DMS79 treated with DMSO at 0.1 percent for 48 hours (cell line): Measurements from ENCODE around the gene CTBP1.
A peak's percentile ranks its signal among the peaks of the same experiment; 100 is the strongest.

ENCODE experiments used
- DNase-seq: peaks from one replicate; lab custom pipeline; 2025; lab: John Stamatoyannopoulos, UW

Gene CTBP1

DNA sequence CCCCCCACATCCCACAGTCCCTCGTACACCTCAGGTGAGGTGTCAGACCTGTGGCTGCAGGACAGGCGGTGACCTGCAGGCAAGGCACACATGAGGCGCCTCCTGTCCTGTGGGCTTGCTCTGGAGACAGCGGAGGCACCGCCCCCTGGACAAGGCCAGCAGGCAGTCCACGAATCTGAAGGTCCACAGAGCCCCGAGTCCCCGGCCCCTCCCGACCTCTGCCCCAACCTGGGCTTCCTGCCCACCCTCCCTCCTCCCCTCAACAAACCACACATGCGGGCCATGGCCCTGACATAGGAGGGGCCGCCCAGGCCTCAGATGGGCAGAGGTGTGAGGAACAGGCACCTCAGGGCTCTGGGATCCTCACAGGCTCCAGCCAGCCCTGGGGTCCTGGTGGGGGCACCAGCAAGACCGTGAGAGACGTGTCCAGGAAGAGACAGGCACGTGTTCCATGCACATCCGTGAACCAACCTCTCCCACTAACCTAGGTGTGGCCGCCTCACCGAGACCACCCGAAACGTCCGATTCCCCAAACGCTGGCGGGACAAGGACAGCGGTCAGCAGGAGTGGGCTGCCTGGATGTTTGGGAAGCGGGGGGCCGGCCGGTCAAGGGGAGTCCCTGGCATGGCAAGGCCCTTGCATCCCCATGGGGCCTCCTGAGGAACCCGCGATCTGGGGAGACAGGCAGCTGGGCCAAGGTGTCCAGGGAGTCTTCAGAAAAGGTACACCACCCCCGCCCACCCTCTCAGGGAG is 25.8 kb downstream of the CTBP1 start:
- DNase-seq = no peak

DNA sequence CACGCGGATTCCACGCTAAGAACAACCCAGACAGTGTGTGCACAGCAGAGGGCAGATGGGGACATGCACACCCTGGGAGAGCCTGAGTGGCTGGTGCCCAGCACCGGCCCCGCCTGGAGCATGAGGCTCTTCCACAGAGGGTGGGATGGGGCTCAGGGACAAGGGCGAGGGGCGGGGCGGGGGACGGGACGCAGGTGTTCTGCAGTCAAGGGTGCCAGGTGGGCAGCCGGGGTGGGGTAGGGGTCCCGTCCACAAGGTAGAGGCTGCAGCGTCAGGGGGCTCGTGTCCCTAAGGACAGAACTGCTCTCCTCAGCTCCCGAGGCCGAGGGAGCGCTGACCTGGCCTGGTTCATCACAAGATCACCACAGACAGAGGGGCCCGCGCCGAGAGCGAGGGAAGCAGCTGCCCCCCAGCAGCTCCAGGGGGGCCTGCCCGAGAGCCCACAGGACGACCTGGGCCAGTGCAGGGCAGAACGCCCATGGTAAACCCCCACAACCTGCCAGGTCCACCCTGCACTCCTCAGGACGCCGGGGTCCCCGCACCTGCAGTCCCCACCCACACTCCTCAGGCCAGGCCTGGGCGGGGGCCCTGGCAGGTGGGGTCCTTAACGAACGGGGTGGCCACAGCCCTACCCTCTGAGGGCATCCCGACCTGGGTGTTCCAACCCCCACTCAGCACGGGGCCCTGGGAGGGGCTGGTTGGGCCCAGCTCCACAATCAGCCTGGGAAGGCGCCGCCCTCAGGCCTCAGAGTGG is 26.7 kb downstream of the CTBP1 start:
- DNase-seq = no peak

DNA sequence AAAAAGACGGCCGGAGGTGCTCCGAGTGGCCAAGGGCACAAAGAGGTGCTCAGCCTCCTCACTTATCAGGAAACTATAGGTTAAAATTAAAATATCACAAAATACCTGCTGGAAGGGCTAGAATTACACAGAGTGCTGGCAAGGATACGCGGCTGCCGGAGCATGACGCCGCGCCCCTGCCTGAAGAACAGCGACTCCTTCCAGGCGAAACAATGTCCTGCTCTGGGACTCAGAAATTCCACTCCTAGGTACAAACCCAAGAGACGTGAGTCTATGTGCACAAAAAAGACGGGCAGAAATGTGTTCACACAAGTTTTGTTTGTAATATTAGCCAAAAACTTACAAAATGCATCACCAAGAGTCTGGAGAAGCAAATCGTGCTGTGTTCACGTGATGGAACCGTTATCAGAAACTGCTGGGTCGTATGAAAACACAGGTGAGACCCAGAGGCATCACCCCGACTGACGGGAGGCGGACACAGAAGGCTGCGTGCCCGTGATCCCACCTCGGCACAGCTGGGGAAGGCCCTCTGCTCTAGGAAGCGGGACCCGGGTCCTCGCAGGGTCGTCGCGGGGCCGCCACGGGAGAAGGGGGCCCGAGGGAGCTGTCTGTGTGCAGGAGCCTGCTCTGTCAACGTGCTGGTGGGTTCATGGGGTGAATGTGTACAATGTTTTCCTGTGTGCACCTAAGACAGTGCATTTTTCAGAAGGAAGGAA is 27.6 kb downstream of the CTBP1 start:
- DNase-seq = no peak

DNA sequence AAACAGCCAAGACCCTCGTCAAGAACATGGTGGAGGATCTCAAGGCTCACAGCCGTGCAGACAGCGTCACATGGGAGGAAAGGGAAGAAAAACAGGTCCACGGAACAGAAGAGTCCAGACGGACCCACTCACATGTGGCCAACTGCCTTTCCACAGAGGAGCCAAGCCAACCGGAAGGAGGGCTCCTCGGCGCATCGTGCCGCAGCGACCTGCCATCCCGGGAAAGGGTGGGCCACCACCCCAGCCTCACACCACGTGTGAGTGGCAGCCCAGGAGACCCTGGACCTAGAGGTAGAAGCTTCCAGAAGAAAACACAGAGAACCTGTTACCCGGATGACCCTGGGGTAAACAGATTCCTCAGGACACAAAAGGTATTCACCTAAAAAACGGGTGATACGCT is 28.4 kb downstream of the CTBP1 start:
- no peak for DNase-seq

DNA sequence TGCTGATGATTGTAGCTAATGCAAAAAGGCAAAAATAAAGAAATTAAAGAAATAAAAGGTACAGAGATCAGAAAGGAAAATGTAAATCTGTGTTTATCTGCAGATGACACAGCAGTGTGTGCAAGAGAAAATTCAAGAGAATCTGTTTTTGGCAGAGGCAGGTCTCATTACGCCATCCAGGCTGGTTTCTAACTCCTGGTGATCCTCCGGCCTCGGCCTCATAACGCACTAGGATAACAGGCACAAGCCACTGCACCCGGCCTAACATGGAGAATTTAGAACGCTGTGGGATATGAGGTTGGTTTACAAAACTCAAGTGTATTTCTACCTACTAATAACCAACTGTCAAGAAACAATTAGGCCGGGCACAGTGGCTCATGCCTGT is 29.4 kb downstream of the CTBP1 start:
- DNase-seq = no peak

DNA sequence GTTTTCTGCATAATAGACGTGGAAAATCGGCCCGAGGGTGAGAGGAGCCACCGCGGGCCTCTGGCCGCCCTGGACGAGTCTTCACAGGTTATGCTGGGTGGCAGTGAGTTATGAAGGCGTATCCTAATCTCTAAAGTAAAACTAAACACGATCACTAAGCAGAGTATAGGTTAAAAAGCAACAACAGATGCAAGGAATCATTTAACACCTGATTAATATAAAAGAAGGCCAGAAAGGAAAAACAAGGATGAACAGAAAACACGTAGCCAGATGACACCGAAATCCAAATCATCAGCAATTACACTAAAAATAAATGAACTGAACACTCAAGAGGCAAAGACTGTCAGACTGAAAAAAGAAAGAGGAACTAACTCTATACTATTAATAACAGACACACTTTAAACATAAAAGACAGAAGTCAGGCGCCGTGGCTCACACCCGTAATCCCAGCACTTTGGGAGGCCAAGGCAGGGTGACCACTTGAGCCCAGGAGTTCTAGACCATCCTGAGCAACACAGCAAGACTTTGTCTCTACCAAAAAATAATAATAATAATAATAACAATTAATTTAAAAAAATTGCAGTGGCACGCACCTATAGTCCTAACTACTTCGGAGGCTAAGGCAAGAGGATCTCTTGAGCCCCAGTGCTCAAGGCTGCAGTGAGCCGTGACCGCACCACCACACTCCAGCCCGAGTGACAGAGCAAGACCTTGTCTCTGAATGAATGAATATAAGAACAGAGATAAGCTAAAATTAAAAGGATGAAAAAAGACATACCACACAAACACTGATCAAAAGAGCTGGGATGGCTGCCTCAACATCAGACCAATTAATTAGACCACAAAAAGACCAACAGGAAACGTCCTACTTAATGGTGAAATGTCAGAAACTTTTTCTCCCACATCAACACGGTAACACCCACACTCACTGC is 30.0 kb downstream of the CTBP1 start:
- DNase-seq = peak; percentile 0

DNA sequence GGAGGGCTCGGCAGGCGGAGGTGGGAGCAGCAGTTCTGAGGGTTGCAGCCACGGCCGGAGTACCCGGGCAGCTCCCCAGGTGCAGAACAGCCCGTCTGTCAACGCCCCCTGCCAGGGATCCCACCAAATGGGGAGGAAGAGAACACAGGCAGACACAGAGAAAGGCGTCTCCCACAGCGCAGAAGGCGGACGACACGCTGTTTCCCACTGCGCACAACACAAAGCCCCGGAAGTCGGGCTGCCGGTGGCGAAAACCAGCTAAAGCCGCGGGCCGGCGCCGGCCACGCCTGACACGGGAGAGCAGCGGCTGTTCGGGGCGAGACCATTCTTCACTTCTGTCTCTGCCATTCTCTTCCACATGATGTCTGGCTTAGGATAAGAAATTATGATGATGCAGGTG is 31.6 kb downstream of the CTBP1 start:
- DNase-seq = no peak

DNA sequence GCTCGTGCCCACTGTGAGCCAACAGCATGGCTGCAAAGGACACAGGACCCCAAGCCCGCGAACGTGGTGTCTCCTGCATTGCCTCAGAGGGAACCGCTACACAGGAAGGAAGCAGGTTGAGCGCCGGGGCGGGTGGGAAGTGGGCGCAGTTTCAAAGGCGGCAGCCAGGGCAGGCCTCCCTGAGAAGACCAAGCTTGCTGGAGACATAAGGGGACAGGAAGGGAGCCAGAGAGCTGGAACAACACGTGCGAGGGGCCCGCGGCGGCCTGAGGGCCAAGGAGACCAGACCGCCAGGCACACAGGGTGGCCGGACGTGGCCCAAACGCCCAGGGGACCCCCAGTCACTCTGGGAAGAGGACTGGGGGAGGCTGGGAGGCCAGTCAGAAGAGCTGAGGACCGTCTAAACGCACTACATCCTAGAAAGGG is 32.0 kb downstream of the CTBP1 start:
- no peak for DNase-seq

DNA sequence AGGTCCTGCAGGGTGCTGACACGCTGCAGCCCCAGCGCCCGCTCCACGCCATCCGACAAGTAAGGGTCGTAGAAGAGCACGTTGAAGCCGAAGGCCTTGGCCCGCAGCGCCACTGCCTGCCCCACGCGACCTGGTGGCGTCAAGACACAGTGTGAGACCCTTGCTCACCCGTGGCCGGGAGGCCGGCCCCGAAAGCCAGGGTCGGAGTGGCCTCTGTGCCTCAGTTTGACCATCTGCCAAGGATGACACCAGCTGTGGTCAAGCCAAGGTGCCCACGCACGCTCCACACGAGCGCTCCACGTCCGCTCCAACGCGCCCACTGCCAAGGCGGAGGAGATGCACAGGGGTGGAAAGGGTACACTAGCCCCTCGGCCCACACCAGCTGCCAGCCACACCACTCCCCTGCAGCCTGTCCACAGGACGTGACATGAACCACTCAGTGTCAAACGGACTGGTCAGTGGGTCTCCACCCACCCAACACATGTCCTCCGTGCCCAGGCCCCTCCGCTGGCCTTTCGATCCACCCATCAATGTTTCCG is 32.8 kb downstream of the CTBP1 start:
- no peak for DNase-seq

DNA sequence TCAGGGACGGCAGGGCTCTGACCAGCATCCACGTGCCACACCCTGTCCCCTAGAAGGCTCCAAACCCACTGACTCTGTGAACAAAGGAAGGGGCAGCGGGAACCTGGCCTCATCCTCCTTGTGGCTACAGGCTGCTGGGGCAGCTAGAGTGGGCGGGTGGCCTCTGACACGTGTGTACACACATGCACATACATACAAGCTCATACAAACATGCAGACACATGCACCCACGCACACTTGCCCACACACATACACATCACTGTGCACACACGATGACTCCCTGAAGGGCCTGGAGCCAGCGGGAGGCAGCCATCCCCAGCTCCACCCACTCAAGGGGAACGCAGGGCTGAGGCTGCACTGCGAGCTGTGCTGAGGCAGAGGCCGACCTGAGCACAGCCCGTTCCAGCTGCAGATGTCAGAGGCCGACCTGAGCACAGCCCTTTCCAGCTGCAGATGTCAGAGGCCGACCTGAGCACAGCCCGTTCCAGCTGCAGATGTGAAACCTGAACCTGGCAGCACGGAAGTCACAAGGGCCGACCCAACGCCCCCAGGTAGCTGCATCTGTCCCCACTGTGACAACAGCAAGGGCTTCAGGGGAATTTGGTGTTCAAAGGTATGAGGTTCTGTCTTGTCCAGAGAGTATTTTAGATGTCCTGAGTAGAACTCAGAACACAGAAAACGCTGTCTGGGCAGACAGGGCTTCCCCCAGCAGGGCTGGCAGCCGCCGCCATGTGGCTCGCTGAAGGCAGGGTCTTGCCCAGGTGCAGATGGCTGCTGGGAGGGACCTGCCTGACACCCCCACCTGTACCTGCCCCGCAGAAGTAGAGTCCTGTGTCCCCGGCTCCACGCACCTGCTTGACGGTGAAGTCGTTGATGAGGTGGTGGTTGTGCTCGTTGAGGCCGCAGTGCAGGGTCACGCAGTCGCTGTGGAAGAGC is 33.5 kb downstream of the CTBP1 start:
- DNase-seq = no peak

DNA sequence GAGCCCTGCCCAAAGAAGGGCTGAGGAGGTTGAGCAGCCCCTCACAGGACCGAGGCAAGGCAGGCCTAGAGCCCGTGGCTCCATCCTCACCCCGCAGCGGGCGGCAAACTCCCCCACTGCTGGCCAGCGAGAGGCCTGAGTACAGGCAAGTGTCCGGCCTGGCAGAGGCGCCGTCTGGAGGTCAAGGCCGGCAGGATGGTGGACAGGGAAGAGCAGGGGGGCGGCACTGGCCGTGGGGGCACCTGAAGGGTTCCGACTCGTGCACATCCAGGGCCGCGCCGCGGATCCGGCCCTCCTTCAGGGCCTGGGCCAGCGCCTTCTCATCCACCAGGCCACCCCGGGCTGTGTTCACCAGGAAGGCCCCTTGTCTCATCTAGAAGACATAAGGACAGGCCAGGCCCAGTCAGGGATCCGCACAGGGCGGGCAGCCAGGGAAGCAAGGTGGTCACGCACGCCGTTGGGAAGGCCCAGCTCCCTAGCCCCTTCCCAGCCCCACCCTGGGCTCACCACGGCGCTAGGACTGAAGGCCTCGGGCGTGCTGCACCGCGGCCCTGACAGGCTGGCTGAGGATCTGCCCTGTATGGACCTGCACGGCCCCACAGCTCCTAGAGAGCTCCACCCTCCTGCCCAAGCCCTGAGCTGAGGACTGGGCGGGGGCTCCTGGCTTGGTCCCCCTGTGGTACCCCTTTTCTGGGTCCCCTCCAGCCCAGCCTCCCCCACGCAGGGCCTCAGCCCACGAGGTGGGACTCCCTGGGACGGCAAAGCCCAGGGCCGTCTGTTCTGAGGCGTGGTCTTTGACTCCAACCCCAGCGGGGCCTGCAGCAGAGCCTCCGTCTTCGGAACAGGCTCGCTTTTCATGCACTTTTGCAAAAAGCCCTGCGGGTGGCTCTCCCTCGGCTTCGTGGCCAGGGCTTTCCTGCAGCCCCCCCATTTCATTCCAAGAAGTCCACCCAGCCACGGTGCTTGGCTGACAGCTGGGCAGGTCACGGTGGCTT is 34.5 kb downstream of the CTBP1 start:
- no peak for DNase-seq

DNA sequence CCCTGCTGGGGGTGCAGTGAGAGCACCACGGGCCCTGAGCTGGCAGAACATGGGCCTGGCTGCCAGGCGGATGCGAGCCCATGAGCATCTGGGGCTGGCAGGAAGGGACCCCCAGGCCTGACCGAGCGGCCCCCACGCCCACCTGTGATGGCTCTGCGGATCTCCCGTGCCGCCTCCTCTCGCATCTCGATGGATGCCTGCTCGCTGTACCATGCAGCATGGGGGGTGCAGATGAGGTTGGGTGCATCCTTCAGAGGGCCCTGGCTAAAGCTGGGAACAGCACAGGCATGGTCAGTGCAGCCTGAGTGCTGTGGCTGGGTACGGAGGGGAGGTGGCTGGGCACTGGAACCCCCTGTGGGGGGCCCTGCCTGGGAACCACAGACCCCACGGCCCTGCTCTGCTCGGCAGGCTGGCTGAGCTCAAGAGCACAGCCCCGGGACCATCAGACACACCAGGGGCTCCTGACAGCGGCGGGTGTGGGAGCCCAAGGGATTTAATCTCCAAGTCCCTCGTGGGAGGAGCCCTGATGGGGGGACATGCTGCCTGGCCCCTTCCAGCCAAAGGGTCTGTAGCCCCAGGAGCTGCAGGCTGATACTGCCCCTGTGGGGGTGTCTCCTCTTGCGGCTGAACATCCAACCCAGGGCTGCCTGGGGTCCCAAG is 35.5 kb downstream of the CTBP1 start:
- DNase-seq = no peak

DNA sequence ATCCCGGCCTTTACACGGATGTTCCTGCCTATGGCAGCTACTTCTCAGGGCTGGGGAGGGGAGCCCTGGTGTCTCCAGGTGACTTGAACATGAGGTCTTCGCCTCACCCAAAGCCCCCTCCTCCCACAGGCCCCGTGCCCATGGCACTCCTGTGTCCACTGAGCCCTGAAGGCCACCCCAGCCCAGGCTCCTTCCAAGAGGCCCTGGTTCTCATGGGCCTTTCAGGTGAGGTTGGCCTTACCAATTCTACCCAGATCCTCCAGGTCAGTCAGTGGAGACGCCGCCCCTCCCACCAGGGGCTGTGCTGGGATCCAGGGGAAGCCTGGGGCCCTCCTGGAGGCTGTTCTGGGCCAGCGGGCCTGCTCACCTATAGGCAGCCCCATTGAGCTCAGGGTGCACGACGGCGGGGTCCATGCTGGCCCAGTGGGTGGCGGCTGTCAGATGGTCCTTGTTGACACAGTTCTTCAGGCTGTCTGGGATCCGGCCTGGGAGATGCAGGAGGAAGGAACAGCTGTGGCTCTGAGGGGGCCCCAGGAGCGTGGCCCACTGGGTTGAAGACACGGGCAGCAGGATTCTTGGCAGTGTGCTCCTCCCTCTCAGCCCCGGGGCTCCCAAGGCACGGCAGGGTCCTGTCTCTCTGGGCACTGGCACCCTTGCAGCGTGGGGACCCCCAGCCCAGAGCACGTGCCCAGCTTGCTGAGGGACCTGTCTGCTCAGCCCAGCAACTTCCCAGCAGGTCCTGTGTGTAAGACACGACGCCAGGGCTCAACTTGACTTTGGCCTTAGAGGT is 36.2 kb downstream of the CTBP1 start:
- no peak for DNase-seq

DNA sequence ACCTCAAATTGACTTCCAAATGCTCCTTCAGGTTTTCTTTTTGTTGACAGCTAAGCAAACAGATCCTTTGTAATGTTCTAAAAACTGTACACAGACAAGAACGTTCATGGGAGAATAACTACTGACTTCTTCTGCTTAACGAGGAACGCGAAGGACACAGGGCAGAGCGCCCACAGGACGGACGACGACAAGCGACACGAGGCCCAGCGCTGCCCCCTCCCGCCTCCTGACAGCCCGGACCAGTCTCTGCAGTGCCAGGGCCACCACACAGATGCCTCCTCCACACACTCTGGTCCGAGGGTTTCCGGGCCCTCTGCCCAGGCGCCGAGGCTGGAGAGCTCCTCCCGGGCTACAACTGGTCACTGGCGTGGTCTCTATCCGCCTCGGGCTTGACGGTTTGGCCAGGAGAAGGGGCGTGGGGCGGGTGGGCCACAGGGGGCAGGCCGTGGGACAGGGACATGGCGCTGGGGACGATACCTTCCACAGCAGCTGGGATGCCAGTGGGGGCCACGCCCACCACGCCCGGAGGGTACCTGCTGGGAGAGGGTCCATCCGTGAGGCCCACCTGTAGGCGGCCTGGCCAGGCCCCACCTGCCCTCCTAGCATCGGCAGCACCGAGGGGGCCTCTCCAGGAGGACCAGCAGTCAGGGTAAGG is 36.9 kb downstream of the CTBP1 start:
- no peak for DNase-seq

DNA sequence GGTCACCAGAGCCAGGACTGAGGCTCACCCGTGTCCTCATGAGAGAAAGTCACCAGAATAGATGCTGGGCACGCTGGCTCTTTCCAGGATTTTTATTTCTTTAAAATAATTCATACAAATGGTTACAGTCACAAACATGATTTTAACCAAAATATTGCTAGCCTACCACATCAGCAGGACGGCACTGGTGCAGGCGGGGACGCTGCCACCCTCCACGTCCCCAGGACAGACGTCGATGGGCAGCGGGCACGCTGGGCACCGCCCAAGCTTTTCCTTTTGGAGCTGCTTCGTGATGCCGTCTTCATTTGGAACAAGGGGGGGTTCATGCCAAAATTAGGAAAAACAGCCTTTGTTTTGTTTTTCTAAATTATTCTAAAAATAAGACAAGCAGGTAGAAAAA is 37.6 kb downstream of the CTBP1 start:
- DNase-seq = no peak

DNA sequence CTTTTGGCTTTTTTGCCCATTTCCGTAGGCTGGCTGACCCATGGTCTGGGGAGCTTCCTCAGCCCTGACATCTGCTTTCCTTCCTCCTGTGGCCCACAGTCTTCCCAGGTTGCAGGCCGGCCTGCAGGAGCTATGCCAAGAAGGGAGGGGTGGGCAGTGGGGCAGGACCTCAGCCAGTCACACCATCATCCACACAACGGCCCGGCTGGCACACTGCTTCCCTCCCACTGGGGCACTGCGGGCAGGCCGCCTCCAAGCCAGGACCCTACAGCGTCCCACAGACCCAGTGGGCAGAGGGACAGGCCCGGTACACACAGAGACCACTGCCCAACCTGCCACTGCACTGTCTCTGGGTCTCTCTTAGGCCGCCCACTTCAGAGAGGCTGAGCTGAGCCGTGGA is 38.0 kb downstream of the CTBP1 start:
- DNase-seq = no peak

DNA sequence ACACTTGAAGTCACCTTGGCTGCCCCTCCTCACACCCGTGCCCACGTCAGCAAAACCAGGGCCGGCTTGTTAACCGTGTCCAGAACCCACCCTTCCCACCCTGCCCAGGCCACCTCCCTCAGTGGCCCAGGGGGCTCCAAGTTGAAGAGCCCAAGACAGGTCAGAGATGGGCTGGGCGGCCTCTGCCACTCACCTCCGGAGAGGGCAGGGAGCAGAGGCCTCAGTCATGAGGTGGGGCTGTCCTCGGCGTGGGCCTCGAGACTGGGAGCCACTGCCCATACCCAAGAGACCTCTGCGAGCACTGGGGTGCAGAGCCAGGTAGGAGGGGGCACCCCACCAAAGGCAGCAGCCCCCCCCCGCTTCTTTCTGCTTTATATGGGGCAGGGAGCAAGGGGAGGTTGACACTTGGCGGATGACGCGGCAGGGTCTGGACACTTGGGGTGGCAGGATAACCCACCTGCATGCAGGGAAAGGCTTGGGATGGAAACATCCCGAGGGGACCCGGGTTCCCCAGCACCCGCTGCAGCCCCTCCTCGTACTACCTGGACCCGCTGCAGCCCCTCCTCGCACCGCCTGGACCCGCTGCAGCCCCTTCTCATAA is 38.6 kb downstream of the CTBP1 start:
- DNase-seq = no peak
